Stomach (tissue), 19 donors: Measurements from ENCODE around the gene DENND6A. TPM values are rescaled to one million over a fixed set of nuclear protein-coding genes. Genes with fewer than 3 reads are reported as not detected.

Experiments used
- DNase-seq, 2 donors: peaks; one replicate each; pipeline versions ENCODE4 v3.0.0 to v3.0.0-alpha.2; 2013 to 2019
- H3K27ac ChIP-seq, 5 donors: fragments of 200-600 bp in 4 of 5; sonication (generic) in 4 of 5; one replicate each; pipeline ENCODE4 v1.5.1; 2013 to 2019; ENCODE audit warnings: mild to moderate bottlenecking in 1 of 5, moderate library complexity in 1 of 5
- H3K27me3 ChIP-seq, 3 donors: fragments of 200-600 bp; sonication (generic); one replicate each; pipeline ENCODE4 v1.5.1; 2017 to 2019; ENCODE audit warnings: mixed run types in 1 of 3
- H3K36me3 ChIP-seq, 4 donors: fragments of 200-600 bp; sonication (generic); 1 replicate in 3 of 4; 2 replicates in 1 of 4; pipeline ENCODE4 v1.5.1; 2016 to 2019
- H3K4me1 ChIP-seq, 4 donors: fragments of 200-600 bp; sonication (generic); one replicate each; pipeline ENCODE4 v1.5.1; 2016 to 2019
- H3K4me3 ChIP-seq, 4 donors: fragments of 200-600 bp; sonication (generic) in 3 of 4; one replicate each; pipeline ENCODE4 v1.5.1; 2016 to 2019; ENCODE audit warnings: mild to moderate bottlenecking in 1 of 4
- H3K9me3 ChIP-seq, 4 donors: fragments of 200-600 bp; sonication (generic); one replicate each; pipeline ENCODE4 v1.5.1; 2016 to 2019
- CTCF ChIP-seq, 7 experiments: fragments of 450-650 bp in 4 of 7; fragments of 200-600 bp in 3 of 7; sonication (generic) in 3 of 7; IDR thresholded peaks; one replicate each; pipeline ENCODE4 v1.5.1; 2016 to 2019; ENCODE audit warnings: antibody characterized with exemption in 7 of 7, control low read depth in 2 of 7, mild to moderate bottlenecking in 1 of 7
- EP300 ChIP-seq: sonication (generic); formaldehyde crosslinking; IDR thresholded peaks from one replicate; pipeline ENCODE4 v1.6.1; 2017; ENCODE audit warnings: antibody characterized with exemption
- POLR2A ChIP-seq, 4 donors: fragments of 450-650 bp; IDR thresholded peaks; one replicate each; pipeline ENCODE4 v1.6.1; 2016; ENCODE audit warnings: antibody characterized with exemption in 4 of 4, control low read depth in 2 of 4, mild to moderate bottlenecking in 1 of 4, moderate library complexity in 1 of 4
- POLR2AphosphoS5 ChIP-seq, 3 donors: sonication (generic); formaldehyde crosslinking; IDR thresholded peaks; one replicate each; pipeline ENCODE4 v1.6.1; 2016; ENCODE audit warnings: antibody characterized with exemption in 3 of 3
- WGBS, 5 donors: extraction: QIAGEN DNeasy Blood & Tissue Kit in 3 of 5; methylation state at CpG; one replicate each; pipeline versions ENCODE4 v1.1.5 to v1.1.7; 2013 to 2018; 5-methylcytosine and 5-hydroxymethylcytosine counted together
- intact Hi-C: fragments of 100-400 bp; cut with DNase I; formaldehyde crosslinking; loops from one replicate; pipeline ENCODE4 v1.15.1; 2023; ENCODE audit warnings: low total_unique reads
- long read RNA-seq, 10 donors: transcript quantifications; one replicate each; lab custom pipeline, GENCODE V29; 2026
- polyA plus RNA-seq, 3 donors: library from polyadenylated mRNA; stranded (reverse); fragments of 200-250 nt; gene quantifications; one replicate each; pipeline ENCODE4 v1.2.3, GENCODE V29; 2013
- total RNA-seq, 5 donors: library from RNA; depleted of rRNA; stranded (reverse); fragments of >200 nt; gene quantifications; one replicate each; pipeline versions ENCODE4 v1.1.0 to v1.2.3, GENCODE V29; 2014 to 2016
- donor health status: healthy with polysubstance abuse.
- donor health status: Bipolar disorder and iron deficiency.
- donor health status: healthy.

DENND6A gene
- 100 to 1,000 TPM in 1 of 5 donors, 10 to 100 TPM in 2, 1 to 10 TPM in 2; 7.0 to 110 (median 27.2) TPM for total RNA-seq
- 10 to 100 TPM in 1 of 3 donors, 1 to 10 TPM in 2; 6.5 to 12.2 (median 8.3) TPM for polyA plus RNA-seq
- long read RNA-seq, donor 1: 0 reads
- long read RNA-seq, donor 2: 0 reads
- long read RNA-seq, donor 3, partial matches to known transcripts: 0 of 1 reads
- long read RNA-seq, donor 3, other reads (novel, unspliced or antisense): 0 of 1 reads
- long read RNA-seq, donor 4: 0 reads
- long read RNA-seq, donor 5: 0 reads
- long read RNA-seq, donor 6: 0 reads
- long read RNA-seq, donor 7: 0 reads
- long read RNA-seq, donor 8, full-length matches to known transcripts: 1 of 1 reads
- long read RNA-seq, donor 8, partial matches to known transcripts: 0 of 1 reads
- long read RNA-seq, donor 8, other reads (novel, unspliced or antisense): 0 of 1 reads
- long read RNA-seq, donor 9: 0 reads
- long read RNA-seq, donor 10: 0 reads

GRCh38 chr3:57692396-57693147 lies at the start of gene DENND6A:
TSS of gene DENND6A (minus strand) at chr3:57693077. CDS start at chr3:57693018, 59 bp downstream.
- H3K27me3 ChIP-seq: no peaks in the 10 kb centered on the region
- H3K36me3 ChIP-seq: no peaks in the 10 kb centered on the region
- peak; percentile 79 to 98 for DNase-seq
- WGBS, 5 donors: 0 to 3% (median 1%) methylated on average over 26 to 71 of the region's 71 CpGs
- peak within 1 kb of the TSS; percentile 96 to 99 (median 99) for H3K27ac ChIP-seq
- H3K4me3 ChIP-seq: peak within 1 kb of the TSS; percentile 63 to 99 (median 82)
- H3K4me1 ChIP-seq: peaks cover 29 to 62% (median 42%) of the 10 kb centered on the region in 4 donors
- TF ChIP-seq POLR2A (IDR thresholded peaks at IDR 0.05) (peak in 2 of 4 donors; percentile 73 to 91), CTCF (IDR thresholded peaks at IDR 0.05) (no peak), POLR2AphosphoS5 (IDR thresholded peaks at IDR 0.05) (peak; percentile 98 to 99 (median 99)), EP300 (no peak)
- no peaks in the 10 kb centered on the region for H3K9me3 ChIP-seq
- intact Hi-C loops: no loop called here

GRCh38 chr3:57740027-57740426 lies 47.1 kb upstream of the DENND6A start:
- Histone ChIP-seq H3K27ac (no peak overlapping the region), H3K4me3 (no peak overlapping the region), H3K4me1 (peaks cover 0 to 4% (median 0%) of the 10 kb centered on the region in 4 donors), H3K27me3 (no peaks in the 10 kb centered on the region), H3K9me3 (no peaks in the 10 kb centered on the region), H3K36me3 (no peaks in the 10 kb centered on the region)
- no peak for DNase-seq
- TF ChIP-seq POLR2AphosphoS5 (IDR thresholded peaks at IDR 0.05) (no peak), POLR2A (IDR thresholded peaks at IDR 0.05) (no peak), EP300 (no peak), CTCF (IDR thresholded peaks at IDR 0.05) (no peak)
- 85 to 95% (median 91%) methylated on average over 5 of the region's 5 CpGs for WGBS, 5 donors
- intact Hi-C loops: no loop called here

DNA sequence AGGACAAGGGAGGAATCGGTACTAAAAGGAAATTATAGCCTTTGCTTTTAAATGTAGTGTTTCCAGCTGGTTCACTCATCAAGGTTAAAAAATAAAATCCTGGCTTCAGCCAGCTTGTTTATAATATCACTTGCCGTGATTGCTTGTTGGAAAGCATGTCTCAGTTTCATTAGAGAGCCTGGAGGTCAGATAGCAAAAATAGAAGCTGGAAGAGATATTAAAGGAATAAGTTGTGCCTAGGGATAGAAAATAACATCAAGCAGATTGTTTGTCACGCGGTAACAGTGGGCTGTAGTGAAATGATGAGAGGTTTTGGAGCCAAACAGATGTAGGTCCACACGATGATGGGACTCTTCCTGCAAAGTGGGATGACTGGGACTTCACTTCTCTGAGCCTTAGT lies 45.5 kb upstream of the DENND6A start:
- no peaks in the 10 kb centered on the region for H3K36me3 ChIP-seq
- H3K9me3 ChIP-seq: no peaks in the 10 kb centered on the region
- H3K4me3 ChIP-seq: no peak overlapping the region
- no peak for TF ChIP-seq POLR2A (IDR thresholded peaks at IDR 0.05)
- TF ChIP-seq CTCF (IDR thresholded peaks at IDR 0.05): no peak
- no peak for TF ChIP-seq POLR2AphosphoS5 (IDR thresholded peaks at IDR 0.05)
- TF ChIP-seq EP300: no peak
- 63 to 76% (median 72%) methylated on average over 5 of the region's 5 CpGs for WGBS, 5 donors
- DNase-seq: no peak
- peaks cover 0 to 4% (median 0%) of the 10 kb centered on the region in 4 donors for H3K4me1 ChIP-seq
- H3K27me3 ChIP-seq: no peaks in the 10 kb centered on the region
- no peak overlapping the region for H3K27ac ChIP-seq
- intact Hi-C loops: no loop called here

GRCh38 chr3:57737840-57738239 lies 45.0 kb upstream of the DENND6A start:
- H3K4me1 ChIP-seq: peaks cover 0 to 4% (median 0%) of the 10 kb centered on the region in 4 donors
- 79 to 96% (median 85%) methylated on average over 7 of the region's 7 CpGs for WGBS, 5 donors
- no peaks in the 10 kb centered on the region for H3K27me3 ChIP-seq
- no peaks in the 10 kb centered on the region for H3K9me3 ChIP-seq
- DNase-seq: no peak
- H3K27ac ChIP-seq: no peak overlapping the region
- no peaks in the 10 kb centered on the region for H3K36me3 ChIP-seq
- intact Hi-C loops: no loop called here
- no peak overlapping the region for H3K4me3 ChIP-seq
- TF ChIP-seq POLR2A (IDR thresholded peaks at IDR 0.05) (no peak), POLR2AphosphoS5 (IDR thresholded peaks at IDR 0.05) (no peak), CTCF (IDR thresholded peaks at IDR 0.05) (no peak), EP300 (no peak)
